Activated CD4-positive, alpha-beta T cell treated with anti-CD3 and anti-CD28 coated beads, Interleukin-10, Interleukin-2, amounts not matched to agents 100 ng/mL and 50 ng/mL, durations not matched to agents 16 hours and 8 hours (primary cell): Measurements from ENCODE around the gene TTC39C.

ENCODE experiments used
- DNase-seq: peaks from one replicate; pipeline ENCODE4 v3.0.0-alpha.2; 2020

The TTC39C gene

DNA sequence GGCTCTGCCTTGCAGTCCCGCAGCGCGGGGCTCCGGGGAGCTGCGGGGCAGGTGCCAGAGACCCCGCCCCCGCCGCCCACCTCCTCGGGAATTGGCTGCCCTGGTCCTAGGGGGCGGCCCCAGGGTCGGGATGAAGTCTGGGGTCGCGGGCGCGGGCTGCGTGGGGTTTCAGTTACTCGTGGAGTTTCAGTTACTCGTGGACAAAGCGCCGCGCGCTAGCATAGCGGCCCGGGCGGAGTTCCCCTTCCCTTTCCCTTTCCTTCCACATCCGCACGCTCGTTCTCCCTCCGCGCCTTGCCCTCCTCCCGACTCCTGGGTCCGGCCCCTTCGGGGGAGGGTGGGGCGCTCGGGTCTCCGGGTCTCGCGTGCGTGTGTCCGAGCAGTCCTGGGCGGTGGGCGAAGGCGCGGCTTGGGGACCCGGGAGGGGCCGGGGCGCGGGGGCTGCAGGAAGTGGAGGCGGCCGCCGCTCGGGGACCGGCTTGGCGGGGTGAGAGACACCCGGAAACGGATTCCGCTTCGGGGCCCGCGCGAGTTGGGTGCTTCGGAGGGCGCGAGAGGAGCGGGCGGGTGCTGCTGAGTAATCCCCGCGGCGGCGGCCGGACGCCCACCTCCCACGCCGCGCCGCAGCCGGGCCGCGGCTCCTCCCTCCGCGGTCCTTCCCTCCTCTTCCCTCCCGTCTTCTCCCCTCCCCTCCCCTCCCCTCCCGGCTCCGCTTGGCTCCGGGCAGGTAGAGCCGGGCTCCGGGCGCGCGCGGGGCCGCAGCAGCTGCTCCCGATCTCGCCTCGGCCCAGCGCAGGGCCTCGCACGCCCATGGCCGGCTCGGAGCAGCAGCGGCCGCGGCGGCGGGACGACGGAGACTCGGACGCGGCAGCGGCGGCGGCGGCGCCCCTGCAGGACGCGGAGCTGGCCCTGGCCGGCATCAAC is at the start of gene TTC39C:
TSS of gene TTC39C (plus strand) at position 693 of the 924 bp plus-strand sequence. CDS start at position 811, 118 bp downstream.
- DNase-seq = peak; percentile 90

DNA sequence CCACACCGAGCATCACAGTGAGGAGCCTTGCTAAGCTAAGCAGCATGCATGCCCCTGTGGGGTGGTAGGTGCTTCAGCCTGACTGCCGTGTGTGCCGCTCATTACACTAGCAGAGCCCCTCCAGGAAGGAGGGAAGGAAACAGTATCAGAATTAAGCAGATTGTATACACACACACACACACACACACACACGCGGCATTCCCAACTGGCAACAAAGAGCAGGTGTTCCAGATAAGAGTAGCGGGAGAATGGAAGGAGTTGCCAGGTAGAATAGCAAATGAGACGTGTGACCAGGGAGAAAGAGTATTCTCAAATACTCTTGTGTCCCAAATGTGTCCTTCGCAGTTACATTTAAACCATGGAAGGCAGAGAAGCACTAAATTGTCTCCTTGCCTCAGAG is 47.6 kb upstream of the TTC39C start:
- DNase-seq = no peak

DNA sequence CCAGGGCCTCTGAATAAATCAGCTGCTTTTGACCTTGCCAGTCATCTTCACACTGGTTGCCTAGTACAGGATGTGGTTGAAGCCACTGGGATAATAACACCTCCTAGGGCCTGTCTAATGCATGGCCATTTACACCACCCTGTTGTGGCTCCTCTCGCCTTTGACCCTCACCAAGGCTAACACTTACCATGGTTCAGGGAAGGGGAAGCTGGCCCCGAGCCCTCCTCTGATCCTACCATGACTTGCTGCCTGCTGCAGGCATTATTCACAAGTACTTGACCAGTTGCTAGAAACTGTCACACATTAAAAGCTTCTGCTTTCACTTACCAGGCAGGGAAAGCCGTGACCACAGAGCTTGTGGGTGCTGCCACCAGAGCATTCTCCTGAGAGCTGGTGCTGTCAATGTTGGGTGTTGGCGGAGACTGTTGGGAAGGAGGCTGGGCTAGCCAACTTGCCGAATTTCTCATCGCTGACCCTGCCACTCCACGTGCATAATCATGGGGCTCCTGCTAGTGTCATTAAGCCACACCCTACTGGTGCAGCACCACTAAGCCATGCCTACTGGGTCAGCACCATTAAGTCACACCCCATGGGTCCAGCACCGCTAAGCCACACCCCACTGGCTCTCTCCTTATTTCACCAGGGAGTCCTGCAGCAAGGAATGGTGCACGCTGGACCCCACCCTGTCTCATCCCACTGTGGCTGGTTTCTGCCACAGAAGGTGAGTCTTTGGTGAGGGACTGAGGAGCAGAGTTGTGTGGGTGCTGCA is 47.0 kb upstream of the TTC39C start:
- peak; percentile 74 for DNase-seq

DNA sequence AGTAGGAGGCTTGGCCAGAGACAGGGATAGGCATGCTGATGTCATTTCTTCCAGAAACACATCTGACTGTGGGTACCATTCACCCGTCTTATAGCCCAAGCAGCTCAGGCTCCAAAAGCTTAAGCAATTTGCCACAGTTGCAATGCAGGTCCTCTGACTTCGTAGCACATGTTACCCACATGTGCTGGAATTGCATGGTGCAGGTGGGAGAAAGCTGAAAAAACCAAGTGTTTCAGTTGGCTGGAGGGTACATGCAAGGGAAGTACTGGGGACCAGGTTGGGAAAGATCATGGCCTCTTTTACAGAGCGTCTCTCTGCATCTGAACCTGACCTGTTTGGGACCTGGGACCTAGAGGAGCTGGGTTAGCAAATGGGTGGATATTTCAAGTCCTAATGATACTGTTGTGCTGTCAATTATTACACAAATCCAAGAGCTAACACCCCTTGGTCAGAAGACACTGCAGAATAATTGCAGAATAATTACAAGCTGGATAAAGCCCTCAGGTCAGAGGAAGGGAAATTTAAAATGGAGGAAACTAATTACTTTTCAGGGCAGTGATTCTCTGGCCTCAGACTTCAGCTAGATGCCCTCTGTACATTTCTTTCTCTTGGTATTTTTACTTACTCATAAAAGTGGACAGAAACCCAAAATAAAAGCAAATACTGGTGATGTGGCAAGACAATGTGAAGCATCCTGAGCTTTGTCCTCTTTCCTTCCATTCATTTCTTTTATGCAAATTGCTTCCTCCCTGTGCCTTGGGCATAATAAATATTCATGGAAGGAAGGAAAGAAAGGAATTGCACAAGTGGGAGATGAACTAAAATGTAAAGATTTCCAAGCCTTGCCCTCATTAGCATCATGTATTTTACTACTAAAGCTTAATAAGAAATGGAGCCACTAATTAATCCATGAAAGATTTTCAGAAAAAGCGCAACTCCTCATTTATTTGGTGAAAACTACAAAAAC is 45.6 kb upstream of the TTC39C start:
- no peak for DNase-seq

DNA sequence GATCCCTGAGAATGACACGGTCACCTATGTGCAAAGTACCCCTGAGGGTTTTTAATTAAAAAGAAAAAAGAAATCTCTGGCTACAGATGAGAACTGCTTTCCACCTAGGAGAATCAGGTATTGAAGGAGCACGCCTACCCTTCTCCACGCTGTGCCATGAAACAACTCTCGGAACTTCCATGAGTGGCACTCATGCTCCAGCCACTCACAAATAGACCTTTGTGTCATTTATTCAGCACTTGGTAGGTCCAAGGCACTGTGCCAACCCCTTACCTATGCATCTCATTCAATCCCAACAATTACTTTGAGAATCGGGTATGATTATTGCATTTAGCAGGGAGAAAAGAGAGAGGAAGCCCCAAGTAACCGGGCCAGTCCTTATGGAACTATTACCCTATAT is 44.9 kb upstream of the TTC39C start:
- DNase-seq = no peak

DNA sequence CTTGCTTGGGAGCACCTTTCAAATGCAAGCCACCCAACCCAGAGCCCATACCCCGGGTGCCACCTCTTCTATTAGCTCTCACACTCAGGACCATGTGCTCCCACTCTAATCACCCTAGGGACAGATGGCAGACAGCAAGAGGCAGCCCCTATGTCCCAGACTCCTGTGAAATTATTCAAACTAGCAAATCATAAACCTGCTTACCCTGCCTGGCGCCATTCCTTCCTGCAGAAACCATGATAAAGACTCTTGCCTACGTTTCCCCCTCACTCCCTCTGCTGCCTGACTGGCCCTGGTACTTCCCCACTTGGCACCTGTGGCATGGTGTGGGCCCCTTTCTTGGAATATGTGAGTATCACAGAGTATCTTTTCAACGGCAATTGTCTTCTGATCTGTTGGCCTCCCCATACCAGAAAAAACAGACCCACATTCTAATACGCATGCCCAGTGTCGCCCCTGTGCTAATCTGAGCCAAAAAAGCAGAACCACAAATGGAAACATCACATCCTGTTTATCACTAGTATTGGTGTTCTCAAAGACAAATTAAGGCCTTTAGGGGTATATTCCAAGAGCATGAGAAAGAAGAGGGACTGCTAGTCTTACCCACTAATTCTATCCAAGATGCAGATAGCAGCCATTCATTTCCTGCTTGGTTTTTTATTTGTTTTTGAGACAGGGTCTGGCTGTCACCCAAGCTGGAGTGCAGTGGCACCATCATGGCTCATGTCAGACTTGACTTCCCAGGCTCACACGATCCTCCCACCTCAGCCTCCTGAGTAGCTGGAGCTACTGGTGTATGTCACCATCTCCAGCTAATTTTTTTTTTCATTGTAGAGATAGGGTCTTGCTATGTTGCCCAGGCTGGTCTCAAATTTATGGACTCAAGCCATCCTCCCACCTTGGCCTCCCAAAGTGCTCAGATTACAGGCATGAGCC is 44.1 kb upstream of the TTC39C start:
- peak; percentile 55 for DNase-seq

DNA sequence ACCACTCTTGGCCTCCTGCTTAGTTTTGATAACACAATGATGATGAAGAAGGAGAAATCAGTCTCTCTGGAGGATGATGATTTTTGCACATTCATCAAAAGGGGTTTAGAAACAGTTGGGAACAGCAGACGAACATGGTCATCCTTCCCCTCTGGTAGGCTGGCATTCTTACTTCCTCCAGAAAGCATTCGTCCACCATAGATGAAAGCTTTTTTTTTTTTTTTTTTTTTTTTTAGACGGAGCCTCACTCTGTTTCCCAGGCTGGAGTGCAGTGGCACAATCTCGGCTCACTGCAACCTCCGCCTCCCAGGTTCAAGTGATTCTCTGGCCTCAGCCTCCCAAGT is 43.5 kb upstream of the TTC39C start:
- no peak for DNase-seq

DNA sequence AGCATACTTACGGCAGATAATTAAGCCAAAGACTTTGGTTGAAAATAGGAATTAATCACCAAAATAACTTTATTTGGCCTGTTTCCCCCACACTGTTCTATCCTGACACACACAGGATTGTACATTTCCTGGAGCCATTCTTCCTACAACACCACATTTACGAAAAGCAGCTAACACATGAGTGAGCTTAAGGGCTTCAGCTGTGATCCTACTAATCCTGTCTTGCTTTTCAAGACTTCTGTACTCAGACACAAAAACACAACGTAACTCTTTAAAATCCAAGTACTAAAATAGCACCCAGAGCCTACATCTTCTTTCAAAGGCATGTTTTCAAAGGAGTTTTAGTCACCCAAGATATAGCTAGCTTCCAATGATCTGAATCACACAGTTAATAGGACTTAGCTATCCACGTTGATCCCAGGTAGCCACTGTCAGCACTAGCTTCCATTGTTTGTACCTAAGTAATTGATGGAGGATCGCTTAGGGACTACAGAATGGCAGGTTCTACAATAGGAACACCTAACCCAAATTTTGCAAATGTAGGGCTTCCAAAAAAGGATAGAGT is 42.8 kb upstream of the TTC39C start:
- no peak for DNase-seq

DNA sequence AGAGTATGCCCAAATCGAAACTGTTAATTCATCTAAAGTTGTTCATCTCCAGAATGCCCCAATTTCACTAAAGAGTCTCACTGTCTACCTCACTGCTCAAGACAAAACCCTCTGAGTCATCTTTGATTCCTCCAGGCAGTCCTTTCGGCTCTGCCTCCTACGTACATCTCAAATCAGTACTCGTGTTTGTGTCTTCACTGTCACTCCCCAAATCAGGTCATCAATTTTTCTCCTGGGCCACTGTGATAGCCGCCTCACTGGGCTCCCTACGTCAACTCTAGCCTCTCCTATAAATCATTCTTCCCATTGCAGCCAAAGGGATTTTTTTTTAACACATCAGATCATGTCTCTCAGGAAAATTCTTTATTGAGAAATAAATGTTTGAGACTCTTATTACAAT is 42.1 kb upstream of the TTC39C start:
- DNase-seq = peak; percentile 93

DNA sequence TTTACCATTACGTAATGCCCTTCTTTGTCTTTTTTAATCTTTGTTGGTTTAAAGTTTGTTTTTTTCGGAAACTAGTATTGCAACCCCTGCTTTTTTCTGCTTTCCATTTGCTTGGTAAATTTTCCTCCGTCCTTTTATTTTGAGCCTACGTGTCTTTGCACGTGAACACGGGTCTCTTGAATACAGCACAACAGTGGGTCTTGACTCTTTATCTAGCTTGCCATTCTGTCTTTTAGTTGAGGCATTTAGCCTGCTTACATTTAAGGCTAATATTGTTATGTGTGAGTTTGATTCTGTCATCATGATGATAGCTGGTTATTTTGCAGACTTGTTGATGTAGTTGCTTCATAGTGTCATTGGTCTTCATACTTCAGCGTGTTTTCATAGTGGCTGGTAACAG is 37.5 kb upstream of the TTC39C start:
- no peak for DNase-seq

DNA sequence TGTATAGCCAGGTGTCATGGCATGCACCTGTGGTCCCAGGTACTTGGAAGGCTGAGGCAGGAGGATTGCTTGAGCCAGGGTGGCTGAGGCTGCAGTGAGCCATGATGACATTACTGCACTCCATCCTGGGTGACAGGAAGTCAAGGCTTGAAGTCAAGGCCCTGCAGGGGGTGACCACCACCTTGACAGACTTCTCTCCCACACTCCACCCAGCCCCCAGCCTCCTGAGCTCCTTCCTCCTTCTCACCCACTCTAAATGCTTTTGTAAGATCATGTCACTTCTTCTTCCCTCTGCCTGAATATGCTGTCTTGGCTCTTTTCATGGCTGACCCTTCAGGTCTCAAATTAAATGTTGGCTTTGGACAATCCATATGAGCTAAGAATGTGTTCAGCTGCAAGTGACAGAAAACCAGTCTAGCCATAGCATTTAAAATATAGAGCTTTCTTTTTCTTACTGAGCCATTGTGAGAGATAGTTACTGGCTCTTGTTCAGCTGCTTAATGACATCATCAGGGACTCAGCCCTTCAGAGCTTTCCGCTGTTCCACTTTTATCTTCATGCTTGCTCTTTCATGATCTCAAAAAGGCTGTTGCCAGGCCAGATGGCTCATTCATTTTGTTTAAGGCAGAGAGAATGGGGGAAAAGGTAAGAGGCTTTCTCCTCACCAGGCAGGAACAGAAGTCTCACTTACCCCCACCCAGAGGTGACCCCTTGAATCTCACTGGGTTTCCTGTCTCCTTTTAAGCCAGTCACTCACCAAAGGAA is 36.7 kb upstream of the TTC39C start:
- DNase-seq = no peak

DNA sequence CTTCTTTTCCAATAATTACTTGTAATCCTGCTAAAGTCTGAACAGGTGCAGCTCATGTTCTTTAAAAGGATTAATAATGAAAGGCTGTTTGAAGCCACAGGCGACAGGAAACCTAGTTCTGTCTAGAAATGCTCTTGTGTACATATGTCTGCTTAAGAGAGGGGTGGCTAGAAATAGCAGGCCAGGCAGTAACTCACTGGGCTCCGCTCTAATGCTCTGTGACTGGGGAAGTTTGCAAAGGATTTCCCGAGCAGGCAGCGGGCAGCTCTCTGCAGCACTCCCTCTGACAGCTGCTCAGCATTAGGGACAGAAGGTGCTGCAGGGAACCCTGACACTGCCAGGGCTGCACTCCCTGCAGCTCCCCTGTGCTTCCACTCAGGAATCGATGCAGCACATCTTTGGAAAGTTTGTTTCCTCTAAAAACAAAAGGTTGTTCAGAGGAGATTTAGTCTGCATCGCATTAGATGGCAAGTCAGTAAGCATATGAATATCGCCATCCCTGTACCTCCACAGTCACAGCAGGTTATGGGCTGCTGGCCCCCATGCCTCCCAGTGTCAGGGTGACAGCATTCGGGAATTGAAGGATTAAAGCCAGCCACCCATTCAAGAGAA is 33.1 kb upstream of the TTC39C start:
- DNase-seq = no peak

DNA sequence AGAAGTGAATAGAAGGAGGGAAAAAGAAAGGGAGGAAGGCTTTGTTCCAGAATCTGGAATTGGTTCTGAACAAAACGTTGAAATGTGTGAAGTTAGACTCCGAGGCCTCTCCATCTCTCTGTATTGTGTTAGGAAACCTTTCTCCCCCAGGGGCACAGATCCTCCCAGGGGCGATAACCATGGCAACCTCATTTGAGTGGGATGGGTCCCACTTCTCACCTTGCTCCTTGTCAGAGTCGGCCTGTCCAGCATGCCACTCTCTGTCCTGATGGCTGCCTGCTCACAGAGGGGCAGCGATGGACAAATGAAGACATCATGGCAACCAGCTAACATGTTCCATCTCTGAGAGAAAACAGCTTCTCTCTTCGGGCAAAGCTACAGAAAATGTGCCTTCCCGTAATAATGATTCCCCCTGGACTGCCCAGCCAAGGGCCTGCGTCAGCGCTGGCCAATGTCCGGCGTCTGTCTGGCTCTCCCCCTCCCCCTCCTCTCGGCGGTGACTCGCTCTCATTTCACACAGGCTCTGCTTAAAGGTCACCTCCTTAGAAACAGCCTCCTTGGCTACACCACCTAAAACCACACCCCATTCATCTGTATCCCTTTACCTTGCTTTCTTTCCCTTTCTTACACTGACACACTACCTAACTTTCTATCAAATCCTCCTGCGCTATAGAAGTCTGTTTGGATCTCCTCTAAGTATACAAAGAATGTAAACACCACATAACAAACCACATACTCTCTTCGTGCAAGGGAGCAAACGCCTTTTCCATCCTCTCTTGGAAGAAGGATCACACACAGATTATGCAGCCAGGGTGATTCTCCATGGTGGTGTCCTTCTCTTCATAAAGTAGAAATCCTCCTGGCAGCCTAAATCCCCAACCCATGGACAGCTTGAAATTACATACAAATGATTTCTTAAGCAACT is 32.1 kb upstream of the TTC39C start:
- no peak for DNase-seq

DNA sequence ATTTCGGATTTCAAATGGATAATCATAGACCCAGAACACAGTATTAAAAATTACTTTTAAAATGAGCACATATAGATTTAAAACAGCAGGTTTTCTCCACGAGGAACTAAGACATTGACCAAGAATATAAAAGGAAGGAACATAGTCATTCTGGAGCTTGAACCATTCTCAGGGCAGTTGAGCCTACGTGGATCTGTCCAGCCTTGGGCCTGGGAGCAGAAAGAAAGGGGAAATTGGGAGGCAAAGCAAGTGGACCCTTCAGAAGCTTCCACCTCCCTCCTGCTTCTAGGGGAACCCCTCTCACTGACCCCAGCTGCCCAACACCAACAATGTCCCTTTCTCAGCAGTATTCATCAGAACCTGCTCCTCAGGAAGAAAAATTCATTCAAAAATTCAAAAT is 31.4 kb upstream of the TTC39C start:
- DNase-seq = no peak

DNA sequence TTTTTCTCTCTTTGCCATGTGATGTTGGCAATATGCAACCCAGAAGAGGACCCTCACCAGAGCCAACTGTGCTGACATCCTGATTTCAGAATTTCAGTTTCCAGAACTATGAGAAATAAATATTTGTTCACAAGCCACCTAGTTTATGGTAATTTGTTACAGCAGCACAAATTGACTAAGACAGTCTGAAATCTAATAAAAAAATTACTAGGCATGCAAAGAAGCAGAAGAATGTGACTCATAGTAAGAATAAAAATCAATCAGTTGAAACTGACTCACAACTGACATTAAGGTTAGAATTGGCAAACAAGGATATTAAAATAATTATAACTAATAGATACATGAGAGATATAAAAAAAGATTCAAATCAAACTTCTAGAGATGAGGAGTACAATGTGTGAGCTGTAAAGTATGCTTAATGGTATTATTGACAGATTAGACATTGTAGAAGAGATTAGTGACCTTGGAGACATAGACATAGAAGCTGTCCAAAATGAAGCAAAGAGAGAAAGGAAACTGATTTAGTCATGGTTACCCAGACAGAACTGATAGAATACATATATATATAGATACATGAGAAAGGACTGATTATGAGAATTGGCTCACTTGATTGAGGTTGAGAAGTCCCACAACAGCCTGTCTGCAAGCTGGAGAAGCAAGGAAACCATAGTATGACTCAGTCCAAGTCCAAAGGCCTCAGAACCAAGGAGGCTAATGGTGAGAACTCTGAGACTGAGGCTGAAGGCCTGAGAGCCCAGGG is 27.8 kb upstream of the TTC39C start:
- peak; percentile 81 for DNase-seq

DNA sequence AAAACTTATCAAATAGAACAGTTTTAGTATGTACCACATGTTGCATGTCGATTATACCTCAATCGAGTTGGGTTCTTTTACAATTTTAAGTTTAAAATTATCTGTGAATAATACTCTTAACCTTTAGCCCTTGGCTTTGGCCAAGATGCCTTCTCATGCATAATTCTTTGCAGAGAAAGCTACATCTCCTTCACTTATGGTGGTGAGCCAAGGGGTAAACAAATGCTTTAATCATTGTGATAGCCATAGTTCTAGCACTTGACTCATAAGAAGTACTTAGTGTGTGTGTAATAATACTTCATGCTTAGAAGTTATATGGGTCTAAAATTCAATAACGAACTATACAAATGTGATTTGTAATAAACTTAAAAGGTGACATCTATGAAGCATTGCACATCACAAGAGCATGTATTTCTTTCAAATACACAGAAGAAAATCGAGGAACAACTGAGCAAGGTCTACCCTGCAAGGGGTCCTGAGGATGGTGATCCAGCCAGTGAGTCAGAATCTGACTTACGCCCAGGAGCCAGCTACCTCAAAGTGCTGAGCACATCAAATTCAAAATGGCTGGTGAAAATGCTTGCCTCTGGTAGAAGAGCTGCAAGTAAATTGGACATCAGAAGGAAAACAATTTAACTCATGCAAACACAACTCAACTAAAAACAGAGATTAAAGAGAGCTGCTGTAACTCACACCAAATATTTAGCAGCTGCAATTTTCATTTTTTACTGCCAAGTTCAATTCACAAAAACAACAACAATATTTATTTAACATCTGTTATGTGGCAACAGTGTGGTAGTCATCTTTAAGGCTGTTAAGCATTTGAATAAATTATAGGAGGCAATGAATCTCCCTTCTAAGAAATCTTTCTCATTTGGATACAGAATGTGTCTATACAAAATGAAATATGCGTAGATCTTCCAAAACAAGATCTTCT is 23.8 kb upstream of the TTC39C start:
- no peak for DNase-seq
